ENCODE results near the gene OGT.
"Not testable (repeated sequence)": the region's sequence is repeated elsewhere in the genome, so short reads cannot be mapped to it uniquely, and the experiment has no call there.

Gene OGT

DNA sequence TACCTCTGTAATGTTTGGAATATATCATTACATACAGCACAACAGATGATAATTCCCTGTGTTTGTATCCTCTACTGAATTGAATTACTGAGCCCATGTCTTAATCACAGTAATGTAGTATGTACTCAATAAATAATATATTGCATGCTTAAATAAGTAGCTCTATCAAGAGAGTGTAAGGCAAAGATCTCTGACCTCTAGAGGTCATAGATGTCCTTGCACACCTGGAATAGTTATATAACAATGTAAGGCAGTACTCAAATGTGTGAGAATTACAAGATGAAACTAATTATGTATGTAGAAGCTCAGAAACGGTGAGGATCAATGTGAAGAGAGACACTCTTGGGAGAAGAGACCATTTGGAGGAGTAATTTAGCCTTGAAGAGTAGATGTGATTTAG is 31.0 kb downstream of the OGT start:
- H3K4me1 ChIP-seq (ENCODE audit: control insufficient read depth, insufficient read depth, low read length) = peaks cover 20% of the 10 kb centered on the region
- no peak for DNase-seq (ENCODE audit: low read depth)
- no peak overlapping the region for H3K4me3 ChIP-seq (ENCODE audit: low read length)
- no peaks in the 10 kb centered on the region for H3K9me3 ChIP-seq (ENCODE audit: control insufficient read depth, low read length)
- peaks cover 5% of the 10 kb centered on the region for H3K27me3 ChIP-seq (replicated peaks; ENCODE audit: control insufficient read depth, insufficient read depth, low read length)
- H3K9ac ChIP-seq (ENCODE audit: low read length) = no peak overlapping the region
- H3K36me3 ChIP-seq (ENCODE audit: control insufficient read depth, insufficient read depth, low read length, severe bottlenecking) = peaks cover 91% of the 10 kb centered on the region

DNA sequence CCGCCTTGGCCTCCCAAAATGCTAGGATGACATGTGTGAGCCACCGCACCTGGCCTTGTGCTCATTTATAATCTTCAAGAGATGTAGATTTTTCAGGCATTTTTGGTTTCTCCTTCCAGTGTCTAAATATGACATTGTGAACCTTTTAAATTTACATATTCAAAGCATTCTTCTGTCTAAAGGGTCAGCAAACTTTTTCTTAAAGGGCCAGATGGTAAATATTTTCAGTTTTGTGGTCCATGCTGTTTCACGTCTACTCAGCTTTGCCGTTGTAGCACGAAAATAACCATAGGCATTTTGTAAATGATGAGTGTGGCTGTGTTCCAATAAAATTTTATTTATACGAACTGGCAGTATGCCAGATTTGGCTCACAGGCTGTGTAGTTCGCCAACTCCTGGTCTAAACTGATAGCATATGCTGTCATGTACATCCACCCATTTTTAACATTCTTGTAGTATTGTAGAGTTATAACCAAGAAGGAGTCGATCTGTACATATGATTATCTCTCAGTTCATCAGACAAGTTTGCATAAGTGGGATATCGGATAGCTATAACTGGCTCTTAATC is 32.7 kb downstream of the OGT start:
- H3K4me3 ChIP-seq (ENCODE audit: low read length) = no peak overlapping the region
- H3K4me1 ChIP-seq (ENCODE audit: control insufficient read depth, insufficient read depth, low read length) = peaks cover 20% of the 10 kb centered on the region
- no peak overlapping the region for H3K9ac ChIP-seq (ENCODE audit: low read length)
- peaks cover 90% of the 10 kb centered on the region for H3K36me3 ChIP-seq (ENCODE audit: control insufficient read depth, insufficient read depth, low read length, severe bottlenecking)
- H3K9me3 ChIP-seq (ENCODE audit: control insufficient read depth, low read length) = no peaks in the 10 kb centered on the region
- no peak for DNase-seq (ENCODE audit: low read depth)
- H3K27me3 ChIP-seq (replicated peaks; ENCODE audit: control insufficient read depth, insufficient read depth, low read length) = peaks cover 5% of the 10 kb centered on the region

DNA sequence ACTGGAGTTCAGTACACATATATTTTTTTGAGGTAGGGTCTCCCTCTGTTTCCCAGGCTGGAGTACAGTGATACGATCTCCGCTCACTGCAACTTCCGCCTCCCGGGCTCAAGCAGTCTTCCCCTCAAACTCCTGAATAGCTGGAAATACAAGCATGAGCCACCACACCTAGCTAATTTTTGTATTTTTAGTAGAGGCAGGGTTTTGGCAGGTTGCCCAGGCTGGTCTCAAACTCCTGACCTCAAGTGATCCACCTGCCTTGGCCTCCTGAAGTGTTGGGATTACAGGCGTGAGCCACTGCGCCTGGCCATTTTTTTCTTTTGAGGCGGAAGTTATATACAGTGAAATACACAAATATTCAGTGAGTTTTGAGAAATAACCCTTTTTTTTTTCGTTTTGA is 38.5 kb downstream of the OGT start:
- peaks cover 89% of the 10 kb centered on the region for H3K36me3 ChIP-seq (ENCODE audit: control insufficient read depth, insufficient read depth, low read length, severe bottlenecking)
- H3K4me3 ChIP-seq (ENCODE audit: low read length); DNase-seq (ENCODE audit: low read depth); H3K9ac ChIP-seq (ENCODE audit: low read length); H3K9me3 ChIP-seq (ENCODE audit: control insufficient read depth, low read length); H3K27me3 ChIP-seq (replicated peaks; ENCODE audit: control insufficient read depth, insufficient read depth, low read length): not testable (repeated sequence)
- H3K4me1 ChIP-seq (ENCODE audit: control insufficient read depth, insufficient read depth, low read length) = peaks cover 16% of the 10 kb centered on the region

DNA sequence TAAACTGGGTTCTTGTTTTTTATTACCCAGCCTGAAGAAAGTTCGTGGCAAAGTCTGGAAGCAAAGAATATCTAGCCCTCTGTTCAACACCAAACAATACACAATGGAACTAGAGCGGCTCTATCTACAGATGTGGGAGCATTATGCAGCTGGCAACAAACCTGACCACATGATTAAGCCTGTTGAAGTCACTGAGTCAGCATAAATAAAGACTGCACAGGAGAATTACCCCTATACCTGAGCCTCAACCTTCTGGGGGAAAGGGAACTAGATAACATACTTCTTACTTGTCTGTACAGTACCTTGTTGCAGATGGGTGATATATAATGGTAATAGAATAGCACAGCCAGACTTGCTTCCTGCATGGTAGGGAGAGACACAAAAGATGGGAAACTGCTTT is 40.7 kb downstream of the OGT start:
- Histone ChIP-seq H3K9me3 (ENCODE audit: control insufficient read depth, low read length) (no peaks in the 10 kb centered on the region), H3K9ac (ENCODE audit: low read length) (no peak overlapping the region), H3K27me3 (replicated peaks; ENCODE audit: control insufficient read depth, insufficient read depth, low read length) (peaks cover 5% of the 10 kb centered on the region), H3K36me3 (ENCODE audit: control insufficient read depth, insufficient read depth, low read length, severe bottlenecking) (peaks cover 76% of the 10 kb centered on the region), H3K4me3 (ENCODE audit: low read length) (no peak overlapping the region), H3K4me1 (ENCODE audit: control insufficient read depth, insufficient read depth, low read length) (peaks cover 4% of the 10 kb centered on the region)
- no peak for DNase-seq (ENCODE audit: low read depth)

DNA sequence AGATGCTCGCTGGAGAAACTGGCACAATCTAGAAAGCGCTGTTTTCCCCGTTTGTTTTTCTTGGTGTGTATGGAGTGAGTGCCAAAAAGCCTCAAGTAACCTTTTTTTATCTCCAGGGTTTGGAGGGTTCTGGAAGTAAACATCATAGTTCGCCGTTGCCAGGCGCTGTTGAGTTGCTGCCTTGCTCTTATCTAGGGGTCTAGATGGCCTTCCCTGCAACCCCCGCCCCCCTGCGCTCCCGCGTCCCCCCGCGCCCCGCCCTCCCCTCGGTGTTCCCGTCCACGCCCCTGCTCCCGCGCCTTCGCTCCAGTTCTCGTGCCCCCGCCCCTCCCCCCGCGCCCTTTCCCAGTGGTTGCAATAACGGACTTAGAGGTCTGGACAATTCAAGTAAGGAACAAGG is 44.8 kb downstream of the OGT start:
- no peak overlapping the region for H3K4me3 ChIP-seq (ENCODE audit: low read length)
- no peak overlapping the region for H3K9ac ChIP-seq (ENCODE audit: low read length)
- peaks cover 5% of the 10 kb centered on the region for H3K27me3 ChIP-seq (replicated peaks; ENCODE audit: control insufficient read depth, insufficient read depth, low read length)
- no peaks in the 10 kb centered on the region for H3K9me3 ChIP-seq (ENCODE audit: control insufficient read depth, low read length)
- DNase-seq (ENCODE audit: low read depth) = no peak
- H3K36me3 ChIP-seq (ENCODE audit: control insufficient read depth, insufficient read depth, low read length, severe bottlenecking) = peaks cover 46% of the 10 kb centered on the region
- H3K4me1 ChIP-seq (ENCODE audit: control insufficient read depth, insufficient read depth, low read length) = peaks cover 7% of the 10 kb centered on the region

DNA sequence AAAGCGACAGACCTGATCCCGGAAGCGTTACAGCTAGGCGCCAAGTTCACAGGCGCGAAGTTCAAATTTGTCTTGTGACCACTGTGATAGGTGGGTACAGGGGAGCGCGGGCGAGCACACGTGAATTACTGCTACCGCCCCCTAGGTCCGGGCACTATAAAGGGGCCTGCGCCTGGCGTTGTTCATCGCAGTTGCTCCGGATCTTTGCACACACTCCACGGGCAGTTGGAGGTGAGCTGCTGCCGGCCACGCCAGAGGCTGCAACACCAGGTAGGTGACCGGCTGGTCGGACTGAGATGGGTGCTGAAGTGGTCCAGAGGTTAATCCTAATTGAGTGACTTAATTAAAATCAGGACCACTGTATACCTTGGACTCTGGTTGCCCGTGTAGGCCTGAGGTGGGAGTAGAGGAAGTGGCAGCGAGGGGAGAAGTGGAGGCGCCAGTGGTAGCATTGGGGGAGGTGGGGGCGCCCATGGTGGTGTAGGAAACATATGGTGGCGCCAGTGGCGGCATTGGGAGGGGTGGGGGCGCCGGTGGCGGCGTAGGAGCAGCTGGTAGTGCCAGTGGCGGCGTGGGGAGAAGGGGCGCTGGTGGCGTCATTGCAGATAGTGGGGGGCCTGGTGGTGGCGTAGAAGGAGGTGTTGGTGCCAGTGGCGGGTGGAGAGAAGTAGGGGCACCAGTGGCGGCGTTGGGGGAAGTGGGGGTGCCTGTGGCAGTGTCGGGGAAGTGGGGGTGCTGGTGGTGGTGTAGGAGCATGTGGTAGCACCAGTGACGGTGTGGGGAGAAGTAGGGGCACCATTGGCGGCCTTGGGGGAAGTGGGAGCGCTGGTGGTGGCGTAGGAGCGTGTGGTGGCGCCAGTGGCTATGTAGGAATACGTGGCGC is 45.6 kb downstream of the OGT start, which contains the start of gene GCNA:
TSS of gene GCNA (plus strand) at position 185 of the 883 bp plus-strand sequence. CDS start 2,385 bp downstream, outside the sequence.
- H3K36me3 ChIP-seq (ENCODE audit: control insufficient read depth, insufficient read depth, low read length, severe bottlenecking) = peaks cover 39% of the 10 kb centered on the region
- DNase-seq (ENCODE audit: low read depth) = no peak
- peaks cover 5% of the 10 kb centered on the region for H3K27me3 ChIP-seq (replicated peaks; ENCODE audit: control insufficient read depth, insufficient read depth, low read length)
- no peaks in the 10 kb centered on the region for H3K9me3 ChIP-seq (ENCODE audit: control insufficient read depth, low read length)
- no peak within 1 kb of the TSS for H3K9ac ChIP-seq (ENCODE audit: low read length)
- H3K4me3 ChIP-seq (ENCODE audit: low read length) = no peak within 1 kb of the TSS
- peaks cover 7% of the 10 kb centered on the region for H3K4me1 ChIP-seq (ENCODE audit: control insufficient read depth, insufficient read depth, low read length)

DNA sequence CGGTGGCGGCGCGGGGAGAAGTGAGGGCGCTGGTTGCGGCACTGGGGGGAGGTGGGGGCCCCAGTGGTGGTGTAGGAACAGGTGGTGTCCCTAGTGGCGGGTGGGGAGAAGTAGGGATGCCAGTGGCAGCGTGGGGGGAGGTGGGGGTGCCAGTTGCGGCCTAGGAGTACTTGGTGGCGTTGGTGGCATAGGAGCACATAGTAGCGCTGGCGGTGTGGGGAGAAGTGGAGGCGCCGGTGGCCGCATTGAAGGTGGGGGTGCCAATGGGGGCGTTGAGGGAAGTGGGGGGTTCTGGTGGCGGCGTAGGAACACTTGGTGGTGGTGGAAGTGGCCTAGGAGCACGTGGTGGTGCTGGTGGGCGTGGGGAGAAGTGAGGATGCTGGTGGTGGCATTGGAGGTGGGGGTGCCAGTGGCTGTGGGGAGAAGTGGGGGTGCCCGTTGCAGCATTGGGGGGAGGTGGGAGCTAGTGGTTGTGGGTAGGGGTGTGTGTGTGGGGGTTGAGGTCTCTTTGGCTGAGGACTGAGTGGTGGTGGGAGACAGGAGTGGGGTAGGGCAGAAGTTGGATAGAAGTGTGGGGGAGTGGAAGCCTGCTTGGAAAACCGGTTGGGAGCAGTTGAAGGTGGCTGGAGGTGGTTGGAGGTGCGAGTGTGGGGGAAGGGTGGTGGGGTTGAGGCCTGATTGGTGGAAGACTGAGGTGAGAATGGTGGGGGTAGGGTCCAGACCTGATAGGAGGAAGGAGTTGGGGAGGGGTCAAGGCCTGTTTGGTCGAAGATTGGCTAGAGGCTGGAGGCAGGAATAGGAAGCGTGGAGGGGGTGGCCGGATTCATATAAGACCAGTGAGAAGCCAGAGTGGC is 46.5 kb downstream of the OGT start:
- Histone ChIP-seq H3K9ac (ENCODE audit: low read length) (no peak overlapping the region), H3K36me3 (ENCODE audit: control insufficient read depth, insufficient read depth, low read length, severe bottlenecking) (peaks cover 30% of the 10 kb centered on the region), H3K4me1 (ENCODE audit: control insufficient read depth, insufficient read depth, low read length) (peaks cover 3% of the 10 kb centered on the region), H3K4me3 (ENCODE audit: low read length) (no peak overlapping the region), H3K27me3 (replicated peaks; ENCODE audit: control insufficient read depth, insufficient read depth, low read length) (peaks cover 5% of the 10 kb centered on the region), H3K9me3 (ENCODE audit: control insufficient read depth, low read length) (no peaks in the 10 kb centered on the region)
- DNase-seq (ENCODE audit: low read depth) = no peak

DNA sequence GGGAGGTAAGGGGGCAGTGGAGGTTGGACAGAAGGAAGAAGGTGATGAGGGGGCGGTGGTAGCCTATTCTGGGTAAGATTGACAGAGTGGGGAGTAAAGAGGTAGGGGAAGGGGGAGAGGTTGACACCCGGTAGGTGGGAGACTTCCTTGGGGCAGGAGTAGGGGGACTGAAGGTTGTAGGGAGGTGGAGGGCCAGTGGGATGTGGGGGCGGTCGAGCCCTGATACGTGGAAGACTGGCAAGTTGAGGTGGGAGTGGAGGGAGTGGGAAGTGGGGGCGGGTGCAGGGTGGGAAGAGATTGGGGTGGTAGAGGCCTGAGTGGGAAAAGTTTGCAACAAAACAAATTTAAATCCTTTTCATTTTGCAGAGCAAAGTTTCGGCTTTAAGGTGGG is 47.1 kb downstream of the OGT start:
- Histone ChIP-seq H3K27me3 (replicated peaks; ENCODE audit: control insufficient read depth, insufficient read depth, low read length) (peaks cover 2% of the 10 kb centered on the region), H3K9me3 (ENCODE audit: control insufficient read depth, low read length) (no peaks in the 10 kb centered on the region), H3K4me1 (ENCODE audit: control insufficient read depth, insufficient read depth, low read length) (peaks cover 3% of the 10 kb centered on the region), H3K4me3 (ENCODE audit: low read length) (no peak overlapping the region), H3K9ac (ENCODE audit: low read length) (no peak overlapping the region), H3K36me3 (ENCODE audit: control insufficient read depth, insufficient read depth, low read length, severe bottlenecking) (peaks cover 24% of the 10 kb centered on the region)
- no peak for DNase-seq (ENCODE audit: low read depth)

DNA sequence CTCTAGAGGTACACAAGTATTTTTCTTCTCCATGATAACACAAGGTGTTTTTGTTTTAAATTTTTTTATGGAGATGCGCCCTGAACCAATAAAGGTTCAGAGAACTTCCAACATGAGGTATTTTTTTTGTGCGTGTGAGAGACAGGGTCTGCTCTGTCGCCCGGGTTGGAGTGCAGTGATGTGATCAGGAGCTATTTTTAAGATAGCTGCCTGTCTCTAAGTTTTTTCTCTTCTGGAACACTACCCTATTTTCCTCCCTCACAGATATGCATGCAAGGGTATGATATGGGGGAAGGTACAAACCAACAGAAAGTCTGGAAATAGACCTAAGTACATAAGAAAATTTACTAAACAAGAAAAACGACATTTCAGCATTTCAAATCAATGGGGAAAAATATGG is 48.3 kb downstream of the OGT start:
- Histone ChIP-seq H3K9ac (ENCODE audit: low read length) (no peak overlapping the region), H3K9me3 (ENCODE audit: control insufficient read depth, low read length) (no peaks in the 10 kb centered on the region), H3K36me3 (ENCODE audit: control insufficient read depth, insufficient read depth, low read length, severe bottlenecking) (peaks cover 14% of the 10 kb centered on the region), H3K4me1 (ENCODE audit: control insufficient read depth, insufficient read depth, low read length) (peaks cover 3% of the 10 kb centered on the region), H3K27me3 (replicated peaks; ENCODE audit: control insufficient read depth, insufficient read depth, low read length) (no peaks in the 10 kb centered on the region), H3K4me3 (ENCODE audit: low read length) (no peak overlapping the region)
- no peak for DNase-seq (ENCODE audit: low read depth)

DNA sequence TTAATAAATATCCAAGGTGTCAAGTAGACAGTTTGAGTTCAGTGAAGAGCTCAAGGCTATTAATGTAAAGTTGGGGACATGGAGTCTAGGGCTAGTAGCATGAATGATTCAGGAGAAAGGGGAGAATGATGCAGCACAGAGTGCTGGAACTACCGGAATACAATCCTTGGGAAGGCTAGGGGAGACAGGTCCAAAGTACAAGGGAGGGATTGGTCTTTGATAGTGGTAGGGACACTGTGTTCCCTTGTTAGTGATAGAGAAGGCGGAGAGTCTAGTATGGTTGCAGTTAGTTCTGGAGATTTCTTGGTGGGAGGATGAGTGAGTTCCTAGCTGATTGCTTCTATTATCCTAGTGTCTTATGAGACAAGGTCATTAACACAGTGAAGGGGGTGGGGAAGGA is 54.0 kb downstream of the OGT start:
- H3K4me1 ChIP-seq (ENCODE audit: control insufficient read depth, insufficient read depth, low read length) = no peaks in the 10 kb centered on the region
- peaks cover 5% of the 10 kb centered on the region for H3K36me3 ChIP-seq (ENCODE audit: control insufficient read depth, insufficient read depth, low read length, severe bottlenecking)
- H3K27me3 ChIP-seq (replicated peaks; ENCODE audit: control insufficient read depth, insufficient read depth, low read length) = no peaks in the 10 kb centered on the region
- no peak for DNase-seq (ENCODE audit: low read depth)
- no peak overlapping the region for H3K9ac ChIP-seq (ENCODE audit: low read length)
- H3K9me3 ChIP-seq (ENCODE audit: control insufficient read depth, low read length) = no peaks in the 10 kb centered on the region
- no peak overlapping the region for H3K4me3 ChIP-seq (ENCODE audit: low read length)

DNA sequence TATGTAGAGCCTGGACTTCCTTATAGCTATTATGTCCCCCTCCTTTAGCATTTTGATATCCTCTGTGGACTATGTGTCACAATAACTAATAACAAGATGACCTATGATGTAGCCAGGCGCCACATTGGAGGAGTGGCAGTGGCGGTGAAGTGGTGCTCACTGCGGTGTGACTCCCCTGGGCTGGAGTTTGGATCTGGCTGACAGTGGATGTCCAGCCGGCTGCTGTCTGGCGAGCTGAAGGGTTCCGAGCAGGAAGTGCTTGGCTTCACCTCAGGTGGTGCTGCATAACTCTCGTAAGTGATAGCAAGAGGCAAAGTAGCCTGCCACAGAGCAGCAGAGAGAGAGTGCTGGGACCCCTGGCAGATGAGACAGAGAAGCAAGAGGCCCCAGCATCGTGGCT is 60.3 kb downstream of the OGT start:
- not testable (repeated sequence) for DNase-seq (ENCODE audit: low read depth); H3K27me3 ChIP-seq (replicated peaks; ENCODE audit: control insufficient read depth, insufficient read depth, low read length); H3K9ac ChIP-seq (ENCODE audit: low read length); H3K4me3 ChIP-seq (ENCODE audit: low read length); H3K4me1 ChIP-seq (ENCODE audit: control insufficient read depth, insufficient read depth, low read length); H3K9me3 ChIP-seq (ENCODE audit: control insufficient read depth, low read length)
- H3K36me3 ChIP-seq (ENCODE audit: control insufficient read depth, insufficient read depth, low read length, severe bottlenecking) = peaks cover 32% of the 10 kb centered on the region

Data from adipocyte (in vitro differentiated cells).